ENCODE data around the gene TPPP3. TPM values are rescaled to one million over a fixed set of nuclear protein-coding genes. Genes with fewer than 3 reads are reported as not detected.
A peak's percentile ranks its signal among the peaks of the same experiment; 100 is the strongest.

TPPP3 gene
- total RNA-seq, 4 donors from 2014 or later = 47.6 to 182 (median 121) TPM

- Histone ChIP-seq H3K27ac (peak overlapping the region; percentile 93), H3K4me3 (no peak overlapping the region), H3K9me3 (no peaks in the 10 kb centered on the region), H3K36me3 (no peaks in the 10 kb centered on the region), H3K4me1 (peaks cover 60% of the 10 kb centered on the region), H3K27me3 (no peaks in the 10 kb centered on the region)
- 75% methylated on average over 6 of the region's 7 CpGs for WGBS
- DNase-seq (ENCODE audit: low spot score in 2 of 2) = no peak
- no peak for TF ChIP-seq POLR2A (IDR thresholded peaks at IDR 0.05)
- no peak for TF ChIP-seq POLR2AphosphoS5 (IDR thresholded peaks at IDR 0.05)
- no peak for TF ChIP-seq EP300 (IDR thresholded peaks at IDR 0.05)
Measured at GRCh38 chr16:67407176-67407787, 14.0 kb upstream of the TPPP3 start.

GRCh38 chr16:67406111-67406971 is 13.0 kb upstream of the TPPP3 start:
- Histone ChIP-seq H3K4me1 (peaks cover 63% of the 10 kb centered on the region), H3K27ac (peak overlapping the region; percentile 93), H3K36me3 (no peaks in the 10 kb centered on the region), H3K27me3 (no peaks in the 10 kb centered on the region), H3K9me3 (no peaks in the 10 kb centered on the region), H3K4me3 (no peak overlapping the region)
- TF ChIP-seq POLR2AphosphoS5 (IDR thresholded peaks at IDR 0.05) = no peak
- TF ChIP-seq POLR2A (IDR thresholded peaks at IDR 0.05) = no peak
- no peak for TF ChIP-seq EP300 (IDR thresholded peaks at IDR 0.05)
- TF ChIP-seq CTCF (IDR thresholded peaks at IDR 0.05) = no peak
- peak in 1 of 2 donors; percentile 78 for DNase-seq (ENCODE audit: low spot score in 2 of 2)
- WGBS = 66% methylated on average over 8 of the region's 18 CpGs

GRCh38 chr16:67405336-67405735 is 12.0 kb upstream of the TPPP3 start:
- Histone ChIP-seq H3K4me3 (no peak overlapping the region), H3K9me3 (no peaks in the 10 kb centered on the region), H3K4me1 (peaks cover 67% of the 10 kb centered on the region), H3K27me3 (no peaks in the 10 kb centered on the region), H3K36me3 (no peaks in the 10 kb centered on the region), H3K27ac (peak overlapping the region; percentile 93)
- 31% methylated on average over 5 of the region's 8 CpGs for WGBS
- DNase-seq (ENCODE audit: low spot score in 2 of 2) = no peak
- TF ChIP-seq POLR2A (IDR thresholded peaks at IDR 0.05) (no peak), CTCF (IDR thresholded peaks at IDR 0.05) (no peak), POLR2AphosphoS5 (IDR thresholded peaks at IDR 0.05) (no peak), EP300 (IDR thresholded peaks at IDR 0.05) (no peak)

- WGBS = 75% methylated on average over 4 of the region's 5 CpGs
- Histone ChIP-seq H3K4me1 (peaks cover 68% of the 10 kb centered on the region), H3K36me3 (no peaks in the 10 kb centered on the region), H3K4me3 (no peak overlapping the region), H3K27ac (peak overlapping the region; percentile 93), H3K9me3 (no peaks in the 10 kb centered on the region), H3K27me3 (no peaks in the 10 kb centered on the region)
- peak in 1 of 2 donors; percentile 70 for DNase-seq (ENCODE audit: low spot score in 2 of 2)
- TF ChIP-seq POLR2AphosphoS5 (IDR thresholded peaks at IDR 0.05) (peak; percentile 20 to 67 (median 30)), POLR2A (IDR thresholded peaks at IDR 0.05) (no peak)
Measured at GRCh38 chr16:67404740-67405226, 11.5 kb upstream of the TPPP3 start.

GRCh38 chr16:67403976-67404555 is 10.8 kb upstream of the TPPP3 start:
- H3K4me1 ChIP-seq = peaks cover 69% of the 10 kb centered on the region
- H3K27ac ChIP-seq = peak overlapping the region; percentile 93
- H3K9me3 ChIP-seq = no peaks in the 10 kb centered on the region
- no peaks in the 10 kb centered on the region for H3K27me3 ChIP-seq
- WGBS = 63% methylated on average over 9 of the region's 12 CpGs
- no peak for DNase-seq (ENCODE audit: low spot score in 2 of 2)
- H3K4me3 ChIP-seq = no peak overlapping the region
- TF ChIP-seq POLR2A (IDR thresholded peaks at IDR 0.05) = no peak
- no peak for TF ChIP-seq CTCF (IDR thresholded peaks at IDR 0.05)
- no peak for TF ChIP-seq EP300 (IDR thresholded peaks at IDR 0.05)
- TF ChIP-seq POLR2AphosphoS5 (IDR thresholded peaks at IDR 0.05) = no peak
- no peaks in the 10 kb centered on the region for H3K36me3 ChIP-seq

- DNase-seq (ENCODE audit: low spot score in 2 of 2) = peak in 1 of 2 donors; percentile 66
- no peak for TF ChIP-seq EP300 (IDR thresholded peaks at IDR 0.05)
- no peak for TF ChIP-seq POLR2AphosphoS5 (IDR thresholded peaks at IDR 0.05)
- TF ChIP-seq POLR2A (IDR thresholded peaks at IDR 0.05) = no peak
- TF ChIP-seq CTCF (IDR thresholded peaks at IDR 0.05) = no peak
- H3K4me1 ChIP-seq = peaks cover 75% of the 10 kb centered on the region
- H3K4me3 ChIP-seq = no peak overlapping the region
- no peaks in the 10 kb centered on the region for H3K9me3 ChIP-seq
- H3K36me3 ChIP-seq = no peaks in the 10 kb centered on the region
- no peaks in the 10 kb centered on the region for H3K27me3 ChIP-seq
- no peak overlapping the region for H3K27ac ChIP-seq
- WGBS = 90% methylated on average over 8 of the region's 14 CpGs
Measured at GRCh38 chr16:67400901-67401300, 7.6 kb upstream of the TPPP3 start.

Measured in suprapubic skin (tissue), 4 donors.